Activated CD8-positive, alpha-beta memory T cell treated with anti-CD3 and anti-CD28 coated beads, Interleukin-2, amount 50 U/mL, for 1 hour (primary cell): ENCODE measurements around the gene SERPINF2.
"Not testable (repeated sequence)": the region's sequence is repeated elsewhere in the genome, so short reads cannot be mapped to it uniquely, and the experiment has no call there.

ENCODE experiments used
- DNase-seq: peaks from one replicate; pipeline ENCODE4 v3.0.0-alpha.2; 2020; ENCODE audit errors: extremely low read depth

Gene SERPINF2

DNA sequence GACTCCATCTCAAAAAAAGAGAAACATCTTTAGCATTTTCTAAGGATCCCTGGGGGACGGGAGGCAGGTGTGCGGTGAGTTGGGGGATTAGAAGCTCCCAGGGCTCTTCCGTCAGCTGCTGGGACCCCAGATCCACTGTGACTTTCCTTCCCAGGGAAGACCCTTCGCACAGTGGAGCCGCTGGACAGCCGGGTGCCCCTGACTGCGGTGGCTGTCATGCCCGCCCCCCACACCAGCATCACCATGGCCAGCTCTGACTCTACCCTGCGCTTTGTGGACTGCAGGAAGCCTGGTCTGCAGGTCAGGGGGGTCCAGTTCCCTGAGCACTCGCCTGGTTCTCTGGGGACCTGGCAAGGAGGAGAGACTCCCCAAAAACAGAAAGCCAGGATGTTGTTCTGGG is 7.3 kb upstream of the SERPINF2 start:
- DNase-seq, result no peak

DNA sequence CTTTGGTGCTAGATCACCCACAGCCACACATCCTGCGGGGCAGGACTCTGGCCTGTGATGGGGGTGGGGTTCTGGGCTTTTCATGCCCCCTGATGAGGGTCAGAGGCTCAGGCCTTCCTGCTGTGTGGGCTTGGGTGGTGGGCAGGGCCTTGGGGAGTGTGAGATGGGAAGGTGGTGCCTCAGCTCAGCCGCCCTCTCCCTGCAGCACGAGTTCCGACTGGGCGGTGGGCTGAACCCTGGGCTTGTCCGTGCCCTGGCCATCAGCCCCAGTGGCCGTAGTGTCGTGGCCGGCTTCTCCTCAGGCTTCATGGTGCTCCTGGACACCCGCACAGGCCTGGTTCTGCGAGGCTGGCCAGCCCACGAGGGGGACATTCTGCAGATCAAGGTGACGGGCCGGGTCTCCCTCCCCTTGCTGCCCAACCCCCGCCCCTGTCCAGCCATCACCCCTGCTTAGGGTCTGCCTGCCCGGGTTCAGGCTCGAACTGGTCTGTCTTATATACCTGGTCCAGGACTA is 6.8 kb upstream of the SERPINF2 start:
- DNase-seq, result no peak

GRCh38 chr17:1736348-1737281 is 6.1 kb upstream of the SERPINF2 start:
- DNase-seq, result no peak

DNA sequence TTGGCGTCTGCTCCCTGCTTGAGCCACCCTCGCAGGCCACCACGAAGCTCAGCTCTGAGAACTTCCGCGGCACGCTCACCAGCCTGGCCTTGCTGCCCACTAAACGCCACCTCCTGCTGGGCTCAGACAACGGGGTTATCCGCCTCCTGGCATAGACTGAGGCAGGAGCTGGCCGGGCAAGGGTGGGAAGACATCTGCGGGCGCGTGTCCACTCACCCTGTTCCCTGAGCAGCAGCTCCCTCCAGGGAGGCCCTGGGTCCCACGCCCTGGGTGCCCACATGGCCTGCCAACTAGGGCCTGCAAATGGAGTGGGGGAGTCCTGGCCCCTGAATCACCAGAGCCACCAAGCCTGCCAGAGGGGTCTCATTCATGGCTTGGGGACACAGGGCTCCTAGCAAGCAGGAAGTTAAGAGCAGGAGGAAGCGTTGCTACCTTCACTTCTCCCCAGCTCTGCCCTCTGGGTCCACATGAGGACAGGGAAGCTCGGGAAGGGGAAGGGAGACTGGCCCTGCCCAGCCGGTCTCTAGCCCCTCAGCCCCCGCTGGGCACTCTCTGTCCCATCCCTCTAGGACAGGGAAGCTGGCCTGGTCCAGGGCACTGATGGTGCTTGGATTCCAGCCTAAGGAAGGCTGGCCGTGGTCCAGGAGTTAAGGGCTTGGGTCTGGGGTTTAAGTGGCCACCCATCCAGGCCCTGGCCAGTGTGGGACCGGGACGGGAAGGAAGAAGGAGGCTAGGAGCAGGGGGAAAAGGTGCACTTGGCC is 5.0 kb upstream of the SERPINF2 start:
- no peak for DNase-seq

GRCh38 chr17:1741899-1742298 is 772 bp upstream of the SERPINF2 start:
- not testable (repeated sequence) for DNase-seq

- no peak for DNase-seq
These were observed 393 bp downstream of the SERPINF2 start for GRCh38 chr17:1743088-1743439.

DNA sequence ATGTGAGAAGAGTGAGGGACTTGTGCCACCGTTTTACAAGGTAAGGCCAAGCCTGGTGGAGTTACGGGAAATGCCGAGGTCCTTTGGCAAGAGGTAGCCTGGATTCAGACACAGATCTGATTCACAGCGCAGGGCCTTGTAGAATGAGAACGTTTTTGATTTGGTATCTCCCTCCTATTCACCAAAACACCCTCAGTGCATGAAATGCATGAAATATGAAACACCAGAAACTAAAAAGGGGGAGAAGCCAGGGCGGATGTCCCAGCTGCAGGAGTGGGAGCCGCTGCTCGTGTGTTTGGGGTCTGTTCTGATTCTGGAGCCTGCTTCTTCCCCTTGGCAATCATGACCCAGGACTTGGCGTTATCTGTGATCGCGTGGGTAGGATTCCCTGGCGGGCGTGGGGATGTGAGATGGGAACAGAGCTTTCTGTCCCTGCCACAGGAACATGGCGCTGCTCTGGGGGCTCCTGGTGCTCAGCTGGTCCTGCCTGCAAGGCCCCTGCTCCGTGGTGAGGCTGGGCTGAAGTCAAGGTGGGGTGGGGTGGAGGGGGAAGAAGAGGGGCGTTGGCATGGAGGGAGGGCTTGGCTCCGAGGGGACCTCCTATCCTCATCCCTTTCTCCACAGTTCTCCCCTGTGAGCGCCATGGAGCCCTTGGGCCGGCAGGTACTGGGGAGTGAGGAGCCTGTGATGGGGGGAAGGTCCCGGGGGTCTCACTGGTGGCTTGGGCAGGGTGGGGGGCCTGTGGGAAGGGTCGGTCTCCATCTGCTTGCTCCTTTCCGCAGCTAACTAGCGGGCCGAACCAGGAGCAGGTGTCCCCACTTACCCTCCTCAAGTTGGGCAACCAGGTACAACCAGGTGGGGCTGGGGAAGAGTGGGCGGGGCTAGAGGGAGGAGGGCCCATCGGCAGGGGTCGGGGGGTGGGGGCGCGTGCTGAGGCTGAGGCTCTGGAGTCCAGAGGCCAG is 2.2 kb downstream of the SERPINF2 start:
- DNase-seq, result no peak

DNA sequence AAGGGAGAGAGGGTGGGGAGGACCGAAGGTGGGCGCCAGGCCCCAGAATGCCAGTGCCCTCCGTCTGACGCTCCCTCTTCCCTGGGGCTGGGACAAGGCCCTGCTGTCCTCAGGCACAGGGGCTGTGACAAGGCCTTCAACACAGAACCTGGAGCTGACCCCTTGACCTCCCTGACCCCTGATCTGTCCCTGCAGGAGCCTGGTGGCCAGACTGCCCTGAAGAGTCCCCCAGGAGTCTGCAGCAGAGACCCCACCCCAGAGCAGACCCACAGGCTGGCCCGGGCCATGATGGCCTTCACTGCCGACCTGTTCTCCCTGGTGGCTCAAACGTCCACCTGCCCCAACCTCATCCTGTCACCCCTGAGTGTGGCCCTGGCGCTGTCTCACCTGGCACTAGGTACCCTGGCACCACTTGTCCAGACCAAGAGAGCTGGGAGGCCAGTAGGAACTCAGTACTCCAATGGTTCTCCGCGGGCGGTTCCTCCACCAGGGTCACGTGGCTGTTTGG is 2.9 kb downstream of the SERPINF2 start:
- DNase-seq, result no peak

DNA sequence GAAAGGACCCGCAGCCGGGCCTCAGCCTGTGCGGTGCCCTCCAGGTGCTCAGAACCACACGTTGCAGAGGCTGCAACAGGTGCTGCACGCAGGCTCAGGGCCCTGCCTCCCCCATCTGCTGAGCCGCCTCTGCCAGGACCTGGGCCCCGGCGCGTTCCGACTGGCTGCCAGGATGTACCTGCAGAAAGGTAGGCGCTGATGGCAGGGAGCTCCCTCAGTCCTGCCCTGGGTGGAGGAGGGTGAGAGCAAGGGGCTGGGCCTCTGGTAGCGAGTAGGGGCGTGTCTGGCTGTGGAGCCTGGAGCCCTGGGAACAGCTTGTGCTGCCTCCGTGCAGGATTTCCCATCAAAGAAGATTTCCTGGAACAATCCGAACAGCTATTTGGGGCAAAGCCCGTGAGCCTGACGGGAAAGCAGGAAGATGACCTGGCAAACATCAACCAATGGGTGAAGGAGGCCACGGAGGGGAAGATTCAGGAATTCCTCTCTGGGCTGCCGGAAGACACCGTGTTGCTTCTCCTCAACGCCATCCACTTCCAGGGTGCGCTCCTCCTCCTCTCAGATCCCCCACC is 4.4 kb downstream of the SERPINF2 start:
- DNase-seq, result no peak

GRCh38 chr17:1750628-1751027 is 8.0 kb downstream of the SERPINF2 start:
- DNase-seq, result no peak

GRCh38 chr17:1752425-1753262 is 10.0 kb downstream of the SERPINF2 start:
- no peak for DNase-seq

GRCh38 chr17:1753767-1754429 is 11.2 kb downstream of the SERPINF2 start:
- DNase-seq, result no peak

- DNase-seq, result no peak
These were observed 11.9 kb downstream of the SERPINF2 start for GRCh38 chr17:1754430-1755112.

- DNase-seq, result no peak
These were observed 12.7 kb downstream of the SERPINF2 start for GRCh38 chr17:1755252-1755826.

- DNase-seq, result no peak
These were observed 13.2 kb downstream of the SERPINF2 start for GRCh38 chr17:1755827-1756262.

- no peak for DNase-seq
These were observed 16.1 kb downstream of the SERPINF2 start for GRCh38 chr17:1758807-1759206.

GRCh38 chr17:1759529-1759928 is 16.9 kb downstream of the SERPINF2 start:
- no peak for DNase-seq

DNA sequence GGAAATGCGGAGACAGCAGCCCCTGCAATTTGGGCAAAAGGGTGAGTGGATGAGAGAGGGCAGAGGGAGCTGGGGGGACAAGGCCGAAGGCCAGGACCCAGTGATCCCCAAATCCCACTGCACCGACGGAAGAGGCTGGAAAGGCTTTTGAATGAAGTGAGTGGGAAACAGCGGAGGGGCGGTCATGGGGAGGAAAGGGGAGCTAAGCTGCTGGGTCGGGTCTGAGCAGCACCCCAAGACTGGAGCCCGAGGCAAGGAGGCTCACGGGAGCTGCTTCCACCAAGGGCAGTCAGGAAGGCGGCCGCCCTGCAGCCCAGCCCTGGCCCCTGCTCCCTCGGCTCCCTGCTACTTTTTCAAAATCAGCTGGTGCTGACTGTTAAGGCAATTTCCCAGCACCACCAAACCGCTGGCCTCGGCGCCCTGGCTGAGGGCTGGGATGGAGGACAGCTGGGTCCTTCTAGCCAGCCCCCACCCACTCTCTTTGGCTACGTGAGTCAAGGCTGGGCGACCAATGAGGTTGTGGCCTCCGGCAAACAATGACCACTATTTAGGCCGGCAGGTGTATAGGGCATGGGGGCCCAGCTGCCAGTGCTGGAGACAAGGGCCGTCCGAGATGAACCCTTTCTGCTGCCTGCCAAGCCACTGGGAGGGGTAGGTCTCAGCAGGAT is 19.7 kb downstream of the SERPINF2 start:
- no peak for DNase-seq
